Ishikawa (cell line): ENCODE data around the gene COX7A2.

Experiments
- CEBPB ChIP-seq: IDR thresholded peaks from 2 replicates; pipeline ENCODE4 v1.6.1; 2012
- CREB1 ChIP-seq: IDR thresholded peaks from 2 replicates; pipeline ENCODE4 v1.6.1; 2012; ENCODE audit warnings: low read depth
- EGR1 ChIP-seq: IDR thresholded peaks from 2 replicates; pipeline ENCODE4 v1.6.1; 2012
- EP300 ChIP-seq: IDR thresholded peaks from 2 replicates; pipeline ENCODE4 v1.6.1; 2012; ENCODE audit warnings: borderline replicate concordance
- FOXM1 ChIP-seq: IDR thresholded peaks from 2 replicates; pipeline ENCODE4 v1.6.1; 2012; ENCODE audit warnings: low read depth, borderline replicate concordance
- NFIC ChIP-seq: IDR thresholded peaks from 2 replicates; pipeline ENCODE4 v1.6.1; 2012
- RAD21 ChIP-seq: IDR thresholded peaks from 2 replicates; pipeline ENCODE4 v1.6.1; 2012; ENCODE audit warnings: low read depth
- TAF1 ChIP-seq: IDR thresholded peaks from 2 replicates; pipeline ENCODE4 v1.6.1; 2012; ENCODE audit warnings: low read depth, mild to moderate bottlenecking
- TCF12 ChIP-seq: IDR thresholded peaks from 2 replicates; pipeline ENCODE4 v1.6.1; 2012; ENCODE audit warnings: low read depth
- TEAD4 ChIP-seq: IDR thresholded peaks from 2 replicates; pipeline ENCODE4 v1.6.1; 2012
- YY1 ChIP-seq: IDR thresholded peaks from 2 replicates; pipeline ENCODE4 v1.6.1; 2012; ENCODE audit warnings: low read depth
- ZBTB7A ChIP-seq: IDR thresholded peaks from 2 replicates; pipeline ENCODE4 v1.6.1; 2012; ENCODE audit warnings: low read depth
- TF ChIP-seq, protein P1 (sequence below): IDR thresholded peaks from 2 replicates; pipeline ENCODE4 v1.6.1; 2012
- TF ChIP-seq, protein P2 (sequence below): IDR thresholded peaks from 2 replicates; pipeline ENCODE4 v1.6.1; 2012; ENCODE audit warnings: low read depth, mild to moderate bottlenecking
- TF ChIP-seq, protein P3 (sequence below): IDR thresholded peaks from 2 replicates; pipeline ENCODE4 v1.6.1; 2012

The COX7A2 gene

DNA sequence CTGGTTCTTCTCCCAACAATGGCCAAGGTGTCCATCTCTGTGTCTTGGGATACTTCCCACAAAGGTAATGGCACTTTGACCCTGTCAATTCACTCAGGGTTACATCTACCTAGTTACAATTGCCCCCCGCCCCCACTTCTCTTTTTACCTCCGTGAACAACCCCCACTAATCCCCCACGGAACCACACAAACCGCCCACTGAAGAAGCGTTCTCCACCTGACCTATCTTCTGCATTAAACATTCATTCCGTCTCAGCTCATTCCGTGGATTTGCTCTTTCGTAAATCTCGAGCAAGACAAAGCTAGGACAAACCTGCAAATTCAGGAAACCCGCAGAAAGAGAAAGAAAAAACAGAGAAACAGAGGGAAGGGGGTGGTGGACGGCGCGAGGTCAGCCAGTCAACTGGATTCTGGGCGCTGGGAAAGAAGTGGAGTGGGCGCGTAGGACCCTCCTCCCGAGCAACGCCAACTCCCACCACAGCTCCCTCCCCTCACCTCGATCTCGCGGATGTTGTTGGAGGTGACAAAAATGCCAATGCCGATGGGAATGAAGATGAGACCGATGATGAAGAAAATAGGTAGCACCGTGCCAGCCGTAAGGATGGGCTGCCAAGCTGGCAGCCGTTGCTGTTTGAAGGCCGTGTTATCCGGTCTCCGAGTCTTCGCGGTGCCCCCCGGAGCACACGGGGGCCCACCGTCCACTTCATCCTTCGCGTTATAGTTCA, 40.5 kb upstream of the COX7A2 start:
- TF ChIP-seq TAF1, result no peak
- TF ChIP-seq ZBTB7A, result peak; percentile 95

DNA sequence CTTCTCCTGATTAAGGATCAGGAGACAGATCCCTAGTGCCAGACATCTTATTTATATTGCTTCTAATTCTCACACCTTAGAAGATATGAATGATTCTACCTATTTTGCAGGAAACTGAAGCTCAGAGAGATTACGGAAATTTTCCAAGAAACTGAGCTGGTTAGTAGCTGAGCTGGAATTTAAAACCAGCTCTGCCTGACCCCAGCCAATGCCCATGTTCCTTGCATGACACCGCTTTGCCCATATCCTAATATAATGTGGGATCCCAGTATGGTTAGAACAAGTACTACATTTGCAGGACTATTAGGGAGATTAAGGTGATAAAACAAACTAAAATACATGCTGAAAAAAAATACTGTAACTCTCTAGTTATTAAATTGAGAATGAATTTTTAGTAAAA, 39.1 kb upstream of the COX7A2 start:
- TF ChIP-seq TAF1 (no peak), EP300 (no peak), ZBTB7A (no peak), RAD21 (no peak)

DNA sequence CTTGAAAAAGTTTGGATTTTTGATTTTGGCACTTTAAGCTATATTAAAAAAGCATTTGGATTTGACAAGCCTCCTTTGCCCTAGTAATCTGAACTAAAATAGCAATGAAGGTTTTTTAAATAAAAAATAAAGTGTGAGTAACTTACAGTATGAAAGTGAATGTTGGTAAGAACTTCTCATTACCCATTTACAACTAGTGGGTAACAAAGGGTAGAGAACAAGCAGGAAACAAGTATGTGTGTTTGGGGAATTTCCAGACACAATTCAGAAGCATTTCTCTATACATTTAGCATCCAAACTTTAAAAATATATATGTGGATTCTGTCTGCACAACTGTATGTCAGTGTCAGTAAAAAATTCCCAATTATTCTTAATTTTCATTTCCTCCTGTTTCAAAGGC, 38.1 kb upstream of the COX7A2 start:
- TF ChIP-seq FOXM1 (no peak), CREB1 (no peak), TAF1 (no peak), TCF12 (no peak), EP300 (no peak)

DNA sequence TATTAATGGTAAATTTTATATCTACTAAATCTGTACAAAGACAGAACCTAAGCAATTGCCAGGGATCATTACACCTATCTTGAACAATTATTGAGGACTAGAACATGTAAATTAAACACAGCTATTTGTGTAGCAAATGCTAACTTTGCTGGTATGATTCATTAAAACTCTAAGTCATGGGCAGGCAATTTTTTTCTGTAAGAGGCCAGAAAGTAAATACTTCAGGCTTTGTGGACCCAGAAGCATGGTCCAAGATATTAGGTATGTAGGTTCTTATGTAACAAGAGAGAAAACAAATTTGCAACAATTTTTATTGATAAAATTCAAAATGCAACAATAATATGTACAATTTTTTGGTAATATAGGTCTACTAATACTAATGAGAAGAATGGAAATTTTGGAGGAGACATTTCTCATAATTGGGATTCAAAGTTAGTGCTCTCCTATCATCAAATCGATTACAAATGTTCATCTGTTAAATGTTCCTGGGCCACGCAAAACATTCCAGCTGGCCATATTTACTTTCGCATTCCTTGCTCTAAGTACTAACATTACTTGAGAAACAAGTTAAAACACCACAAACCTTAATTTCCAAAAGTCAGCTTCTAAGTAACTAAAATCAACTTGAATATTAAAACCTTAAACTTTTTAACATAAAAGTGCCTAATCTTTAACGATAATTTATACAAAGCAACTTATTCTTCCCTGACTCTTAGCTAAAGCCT, 36.7 kb upstream of the COX7A2 start:
- TF ChIP-seq CEBPB, result no peak
- TF ChIP-seq, protein P1, sequence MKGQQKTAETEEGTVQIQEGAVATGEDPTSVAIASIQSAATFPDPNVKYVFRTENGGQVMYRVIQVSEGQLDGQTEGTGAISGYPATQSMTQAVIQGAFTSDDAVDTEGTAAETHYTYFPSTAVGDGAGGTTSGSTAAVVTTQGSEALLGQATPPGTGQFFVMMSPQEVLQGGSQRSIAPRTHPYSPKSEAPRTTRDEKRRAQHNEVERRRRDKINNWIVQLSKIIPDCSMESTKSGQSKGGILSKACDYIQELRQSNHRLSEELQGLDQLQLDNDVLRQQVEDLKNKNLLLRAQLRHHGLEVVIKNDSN, result no peak

DNA sequence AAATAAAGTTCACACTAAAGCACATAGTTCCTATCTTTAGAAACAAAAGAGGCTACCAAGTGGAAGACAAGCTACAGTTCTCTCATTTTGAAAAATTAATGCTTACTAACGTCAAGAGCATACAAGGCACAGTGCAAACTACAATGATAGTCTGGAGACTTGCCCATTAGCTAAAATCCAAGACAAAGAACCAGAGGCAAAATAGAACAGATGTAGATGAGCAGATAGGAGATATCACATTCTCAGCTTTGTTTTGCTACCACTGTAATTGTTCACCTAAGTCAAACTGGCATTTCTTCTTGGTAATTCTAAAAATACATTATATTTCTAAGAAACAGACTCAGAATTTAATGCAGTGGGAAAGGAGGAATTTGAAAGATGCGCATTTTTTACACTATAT, 35.8 kb upstream of the COX7A2 start:
- TF ChIP-seq, protein P2, sequence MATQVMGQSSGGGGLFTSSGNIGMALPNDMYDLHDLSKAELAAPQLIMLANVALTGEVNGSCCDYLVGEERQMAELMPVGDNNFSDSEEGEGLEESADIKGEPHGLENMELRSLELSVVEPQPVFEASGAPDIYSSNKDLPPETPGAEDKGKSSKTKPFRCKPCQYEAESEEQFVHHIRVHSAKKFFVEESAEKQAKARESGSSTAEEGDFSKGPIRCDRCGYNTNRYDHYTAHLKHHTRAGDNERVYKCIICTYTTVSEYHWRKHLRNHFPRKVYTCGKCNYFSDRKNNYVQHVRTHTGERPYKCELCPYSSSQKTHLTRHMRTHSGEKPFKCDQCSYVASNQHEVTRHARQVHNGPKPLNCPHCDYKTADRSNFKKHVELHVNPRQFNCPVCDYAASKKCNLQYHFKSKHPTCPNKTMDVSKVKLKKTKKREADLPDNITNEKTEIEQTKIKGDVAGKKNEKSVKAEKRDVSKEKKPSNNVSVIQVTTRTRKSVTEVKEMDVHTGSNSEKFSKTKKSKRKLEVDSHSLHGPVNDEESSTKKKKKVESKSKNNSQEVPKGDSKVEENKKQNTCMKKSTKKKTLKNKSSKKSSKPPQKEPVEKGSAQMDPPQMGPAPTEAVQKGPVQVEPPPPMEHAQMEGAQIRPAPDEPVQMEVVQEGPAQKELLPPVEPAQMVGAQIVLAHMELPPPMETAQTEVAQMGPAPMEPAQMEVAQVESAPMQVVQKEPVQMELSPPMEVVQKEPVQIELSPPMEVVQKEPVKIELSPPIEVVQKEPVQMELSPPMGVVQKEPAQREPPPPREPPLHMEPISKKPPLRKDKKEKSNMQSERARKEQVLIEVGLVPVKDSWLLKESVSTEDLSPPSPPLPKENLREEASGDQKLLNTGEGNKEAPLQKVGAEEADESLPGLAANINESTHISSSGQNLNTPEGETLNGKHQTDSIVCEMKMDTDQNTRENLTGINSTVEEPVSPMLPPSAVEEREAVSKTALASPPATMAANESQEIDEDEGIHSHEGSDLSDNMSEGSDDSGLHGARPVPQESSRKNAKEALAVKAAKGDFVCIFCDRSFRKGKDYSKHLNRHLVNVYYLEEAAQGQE, result no peak
- TF ChIP-seq TEAD4 (no peak), EP300 (no peak), EGR1 (no peak), ZBTB7A (no peak), RAD21 (no peak), YY1 (no peak)
- TF ChIP-seq, protein P1, result no peak

DNA sequence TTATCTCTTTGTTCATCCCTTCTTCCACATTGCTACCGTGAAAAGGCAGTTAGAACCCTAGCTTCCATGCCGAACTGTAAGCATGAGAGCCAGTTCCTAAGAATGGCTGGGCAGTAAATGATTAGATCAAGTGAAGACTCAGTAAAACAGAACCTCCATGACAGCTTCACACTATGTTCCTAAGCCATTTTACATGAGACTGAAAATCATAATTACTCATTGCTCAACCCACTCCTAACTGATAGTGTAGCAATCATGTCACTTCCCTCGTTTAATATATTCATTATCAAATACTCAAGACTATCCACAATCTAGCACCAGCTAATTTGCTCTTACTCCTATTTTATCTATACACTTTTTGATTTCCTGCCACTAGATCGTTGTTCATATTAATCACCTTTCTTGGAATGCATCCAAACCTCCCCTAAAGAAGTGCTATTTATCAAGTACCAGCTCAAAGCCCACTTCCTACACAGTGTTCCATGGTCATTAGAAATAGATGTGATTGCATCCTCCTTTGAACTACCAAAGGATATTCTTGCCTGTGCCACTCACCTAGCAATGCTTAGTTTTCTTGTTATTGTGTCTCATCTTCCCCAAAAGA, 35.0 kb upstream of the COX7A2 start:
- TF ChIP-seq ZBTB7A (no peak), RAD21 (no peak)
- TF ChIP-seq, protein P3, sequence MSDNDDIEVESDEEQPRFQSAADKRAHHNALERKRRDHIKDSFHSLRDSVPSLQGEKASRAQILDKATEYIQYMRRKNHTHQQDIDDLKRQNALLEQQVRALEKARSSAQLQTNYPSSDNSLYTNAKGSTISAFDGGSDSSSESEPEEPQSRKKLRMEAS, result no peak

DNA sequence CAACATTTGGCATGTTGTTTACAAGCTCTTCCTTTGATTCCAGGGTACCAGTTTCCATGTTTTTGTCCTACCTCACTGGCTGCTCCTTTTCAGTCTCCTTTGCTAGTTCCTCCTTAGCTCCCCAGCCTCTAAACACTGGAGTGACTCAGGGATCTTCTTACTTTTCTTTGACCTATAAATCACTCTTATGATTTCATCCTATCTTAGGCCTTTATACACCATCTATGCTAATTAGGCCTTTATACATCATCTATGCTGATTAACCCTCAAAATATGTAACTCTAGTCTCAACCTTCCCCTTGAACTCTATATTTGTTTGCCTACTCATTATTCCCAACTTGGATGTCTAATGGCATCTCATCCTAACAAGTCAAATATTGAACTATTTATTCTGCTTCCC, 31.5 kb upstream of the COX7A2 start:
- TF ChIP-seq TAF1 (no peak), ZBTB7A (no peak), NFIC (no peak), CEBPB (no peak), EP300 (no peak), CREB1 (no peak), TEAD4 (no peak), TCF12 (no peak), EGR1 (no peak), RAD21 (no peak), YY1 (no peak), FOXM1 (no peak)
- TF ChIP-seq, protein P3, result no peak
- TF ChIP-seq, protein P2, result no peak
- TF ChIP-seq, protein P1, result no peak
